Measurements from ENCODE around the gene PNMA8C. TPM values are rescaled to one million over a fixed set of nuclear protein-coding genes. Genes with fewer than 3 reads are reported as not detected.

The PNMA8C gene
- total RNA-seq, 1 experiment from 2014 or later: not detected

GRCh38 chr19:46410205-46411087 is 18.3 kb downstream of the PNMA8C start:
- no peak for DNase-seq (ENCODE audit: low read depth, low spot score)
- Histone ChIP-seq H3K27me3 (ENCODE audit: control insufficient read depth, insufficient read depth, low read length) (no peaks in the 10 kb centered on the region), H3K9me3 (ENCODE audit: control insufficient read depth, insufficient read depth, low read depth, low read length) (no peaks in the 10 kb centered on the region), H3K27ac (ENCODE audit: low read length) (no peak overlapping the region), H3K36me3 (ENCODE audit: control insufficient read depth, insufficient read depth, low read length) (no peaks in the 10 kb centered on the region), H3K4me1 (ENCODE audit: control insufficient read depth, insufficient read depth, low read length) (0 out of 2 replicates have a peak, but pooled peaks cover 3% of the 10 kb centered on the region), H3K4me3 (ENCODE audit: low read depth in 2 of 2, low read length in 2 of 2) (no peak overlapping the region)
- BruUV-seq (replicated peaks): TSS peak; percentile 68
- TF ChIP-seq POLR2AphosphoS5 (IDR thresholded peaks at IDR 0.05; ENCODE audit: low read depth, low read length) (no peak), CTCF (IDR thresholded peaks at IDR 0.05) (no peak), SIN3A (IDR thresholded peaks at IDR 0.05; ENCODE audit: borderline replicate concordance, insufficient read depth, low read depth, low read length) (no peak), TCF7L2 (IDR thresholded peaks at IDR 0.05; ENCODE audit: low read depth, low read length) (no peak), REST (IDR thresholded peaks at IDR 0.05; ENCODE audit: insufficient read depth in 1 of 2, low read depth in 2 of 2, low read length in 1 of 2) (no peak)
- CTCF ChIA-PET: no interaction called here
- ATAC-seq: no peak
- in situ Hi-C loops (cut with HindIII; ENCODE audit: low pct_unique_long_range_greater_than_20kb, low sequenced_read_pairs) (no loop called here), intact Hi-C loops (cut with micrococcal nuclease; ENCODE audit: unreplicated experiment) (no loop called here)
- POLR2A ChIA-PET: no interaction called here

- CTCF ChIA-PET: no interaction called here
- TF ChIP-seq CTCF (IDR thresholded peaks at IDR 0.05): no peak
- no peak for TF ChIP-seq POLR2AphosphoS5 (IDR thresholded peaks at IDR 0.05; ENCODE audit: low read depth, low read length)
- Histone ChIP-seq H3K27me3 (ENCODE audit: control insufficient read depth, insufficient read depth, low read length) (no peaks in the 10 kb centered on the region), H3K9me3 (ENCODE audit: control insufficient read depth, insufficient read depth, low read depth, low read length) (no peaks in the 10 kb centered on the region), H3K4me1 (ENCODE audit: control insufficient read depth, insufficient read depth, low read length) (peaks cover 3% of the 10 kb centered on the region; the same call in 1 of the 2 replicates), H3K4me3 (ENCODE audit: low read depth in 2 of 2, low read length in 2 of 2) (no peak overlapping the region), H3K36me3 (ENCODE audit: control insufficient read depth, insufficient read depth, low read length) (no peaks in the 10 kb centered on the region), H3K27ac (ENCODE audit: low read length) (no peak overlapping the region)
- no peak for DNase-seq (ENCODE audit: low read depth, low spot score)
- POLR2A ChIA-PET: no interaction called here
- in situ Hi-C loops (cut with HindIII; ENCODE audit: low pct_unique_long_range_greater_than_20kb, low sequenced_read_pairs) (no loop called here), intact Hi-C loops (cut with micrococcal nuclease; ENCODE audit: unreplicated experiment) (no loop called here)
- BruUV-seq (replicated peaks): no TSS peak
- no peak for ATAC-seq
Observed at GRCh38 chr19:46409191-46409590, 19.5 kb downstream of the PNMA8C start.

Measured in Panc1 (cell line).